Suprapubic skin (tissue), 4 donors: ENCODE measurements around the gene GALNT18. TPM values are rescaled to one million over a fixed set of nuclear protein-coding genes. Genes with fewer than 3 reads are reported as not detected.

Experiments
- DNase-seq, 2 donors: peaks; one replicate each; pipeline ENCODE4 v3.0.0-alpha.2; 2019; ENCODE audit warnings: low spot score in 2 of 2
- H3K27ac ChIP-seq: fragments of 200-600 bp; sonication (generic); one replicate; pipeline ENCODE4 v1.5.1; 2019
- H3K27me3 ChIP-seq: fragments of 200-600 bp; sonication (generic); one replicate; pipeline ENCODE4 v1.5.1; 2019
- H3K36me3 ChIP-seq: fragments of 200-600 bp; sonication (generic); one replicate; pipeline ENCODE4 v1.5.1; 2019
- H3K4me1 ChIP-seq: fragments of 200-600 bp; sonication (generic); one replicate; pipeline ENCODE4 v1.5.1; 2019
- H3K4me3 ChIP-seq: fragments of 200-600 bp; sonication (generic); one replicate; pipeline ENCODE4 v1.5.1; 2019; ENCODE audit warnings: mild to moderate bottlenecking
- H3K9me3 ChIP-seq: fragments of 200-600 bp; sonication (generic); one replicate; pipeline ENCODE4 v1.5.1; 2019
- EP300 ChIP-seq: sonication (generic); formaldehyde crosslinking; IDR thresholded peaks from one replicate; pipeline ENCODE4 v1.6.1; 2017; ENCODE audit warnings: antibody characterized with exemption
- POLR2A ChIP-seq, 2 donors: fragments of 450-650 bp; IDR thresholded peaks; one replicate each; pipeline ENCODE4 v1.6.1; 2017; ENCODE audit warnings: antibody characterized with exemption in 2 of 2, mild to moderate bottlenecking in 2 of 2, moderate library complexity in 2 of 2
- POLR2AphosphoS5 ChIP-seq, 3 donors: sonication (generic); formaldehyde crosslinking; IDR thresholded peaks; one replicate each; pipeline ENCODE4 v1.6.1; 2017; ENCODE audit warnings: antibody characterized with exemption in 3 of 3
- WGBS: methylation state at CpG from one replicate; pipeline ENCODE4 v1.1.5; 2018; 5-methylcytosine and 5-hydroxymethylcytosine counted together
- total RNA-seq, 4 donors: library from RNA; depleted of rRNA; stranded (reverse); fragments of >200 nt; gene quantifications; one replicate each; pipeline ENCODE4 v1.1.0, GENCODE V29; 2016
- TF ChIP-seq, protein P1 (sequence below), 2 donors: fragments of 200-600 bp in 1 of 2; fragments of 450-650 bp in 1 of 2; sonication (generic) in 1 of 2; IDR thresholded peaks; one replicate each; pipeline ENCODE4 v1.5.1; 2016 to 2019; ENCODE audit warnings: antibody characterized with exemption in 2 of 2, mild to moderate bottlenecking in 1 of 2, moderate library complexity in 1 of 2

Gene GALNT18
- total RNA-seq, 4 donors from 2014 or later, result 20.6 to 26.0 (median 23.1) TPM

DNA sequence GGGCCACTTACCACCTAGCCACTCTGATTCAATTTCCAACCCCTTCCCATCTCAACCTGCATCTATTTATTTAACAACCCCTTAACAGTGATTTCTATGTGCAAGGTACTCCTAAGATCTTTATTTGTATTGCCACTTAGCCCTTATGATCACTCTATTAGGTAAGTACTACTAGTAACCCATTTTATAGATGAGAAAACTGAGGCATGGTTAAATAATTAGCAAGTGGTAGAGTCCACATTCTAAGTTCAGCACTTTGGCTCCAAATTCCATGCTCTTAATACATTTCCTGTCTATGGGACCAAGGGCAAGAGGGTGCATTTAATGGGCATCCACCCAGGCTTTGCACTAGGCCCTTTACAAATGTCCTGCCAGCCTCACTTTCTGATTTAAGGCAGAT, 230.6 kb downstream of the GALNT18 start:
- H3K27me3 ChIP-seq, result no peaks in the 10 kb centered on the region
- H3K4me1 ChIP-seq, result peaks cover 10% of the 10 kb centered on the region
- H3K36me3 ChIP-seq, result no peaks in the 10 kb centered on the region
- TF ChIP-seq EP300 (no peak), POLR2AphosphoS5 (IDR thresholded peaks at IDR 0.05) (no peak), POLR2A (IDR thresholded peaks at IDR 0.05) (no peak)
- TF ChIP-seq, protein P1, sequence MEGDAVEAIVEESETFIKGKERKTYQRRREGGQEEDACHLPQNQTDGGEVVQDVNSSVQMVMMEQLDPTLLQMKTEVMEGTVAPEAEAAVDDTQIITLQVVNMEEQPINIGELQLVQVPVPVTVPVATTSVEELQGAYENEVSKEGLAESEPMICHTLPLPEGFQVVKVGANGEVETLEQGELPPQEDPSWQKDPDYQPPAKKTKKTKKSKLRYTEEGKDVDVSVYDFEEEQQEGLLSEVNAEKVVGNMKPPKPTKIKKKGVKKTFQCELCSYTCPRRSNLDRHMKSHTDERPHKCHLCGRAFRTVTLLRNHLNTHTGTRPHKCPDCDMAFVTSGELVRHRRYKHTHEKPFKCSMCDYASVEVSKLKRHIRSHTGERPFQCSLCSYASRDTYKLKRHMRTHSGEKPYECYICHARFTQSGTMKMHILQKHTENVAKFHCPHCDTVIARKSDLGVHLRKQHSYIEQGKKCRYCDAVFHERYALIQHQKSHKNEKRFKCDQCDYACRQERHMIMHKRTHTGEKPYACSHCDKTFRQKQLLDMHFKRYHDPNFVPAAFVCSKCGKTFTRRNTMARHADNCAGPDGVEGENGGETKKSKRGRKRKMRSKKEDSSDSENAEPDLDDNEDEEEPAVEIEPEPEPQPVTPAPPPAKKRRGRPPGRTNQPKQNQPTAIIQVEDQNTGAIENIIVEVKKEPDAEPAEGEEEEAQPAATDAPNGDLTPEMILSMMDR (IDR thresholded peaks at IDR 0.05), result no peak
- no peak overlapping the region for H3K4me3 ChIP-seq
- no peaks in the 10 kb centered on the region for H3K9me3 ChIP-seq
- H3K27ac ChIP-seq, result no peak overlapping the region
- DNase-seq, result no peak

DNA sequence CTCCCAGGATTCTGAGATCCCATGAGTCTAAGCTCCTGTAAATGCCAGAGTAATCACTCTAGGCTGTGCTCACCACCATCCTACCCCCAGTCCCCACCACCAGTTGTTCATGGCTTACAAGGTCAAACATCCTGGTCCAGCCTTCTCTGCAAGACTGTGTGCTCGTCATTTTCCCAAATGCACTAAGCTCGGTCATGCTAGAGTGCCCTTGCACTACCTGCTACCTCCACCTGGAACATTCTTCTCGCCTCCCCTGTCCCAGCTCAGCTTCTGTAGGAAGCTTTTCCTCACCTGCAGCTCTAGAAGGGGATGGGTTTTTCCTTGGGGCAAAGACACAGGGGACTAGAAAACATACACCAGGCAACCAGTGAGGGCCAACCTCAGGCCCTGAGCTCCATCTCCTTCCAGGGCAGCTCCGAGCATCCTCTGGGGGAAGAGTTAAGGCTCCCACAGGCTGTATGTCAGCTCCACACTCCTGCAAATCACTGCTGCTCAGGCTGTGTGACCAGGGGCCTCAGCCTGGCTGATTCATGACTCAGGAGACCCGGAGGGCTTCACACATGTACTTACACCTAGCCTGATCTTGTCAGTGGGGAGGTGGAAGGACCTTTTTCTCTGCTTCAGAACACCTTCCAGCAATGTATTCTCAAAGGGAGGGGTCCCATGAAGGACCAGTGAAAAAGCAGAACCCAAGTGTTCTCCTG, 231.6 kb downstream of the GALNT18 start:
- no peaks in the 10 kb centered on the region for H3K9me3 ChIP-seq
- no peak overlapping the region for H3K27ac ChIP-seq
- no peak overlapping the region for H3K4me3 ChIP-seq
- H3K36me3 ChIP-seq, result no peaks in the 10 kb centered on the region
- peak in 1 of 2 donors; percentile 54 for DNase-seq
- 98% methylated on average over 5 of the region's 5 CpGs for WGBS
- no peaks in the 10 kb centered on the region for H3K27me3 ChIP-seq
- peaks cover 10% of the 10 kb centered on the region for H3K4me1 ChIP-seq
- TF ChIP-seq POLR2A (IDR thresholded peaks at IDR 0.05) (no peak), EP300 (no peak), POLR2AphosphoS5 (IDR thresholded peaks at IDR 0.05) (no peak)
- TF ChIP-seq, protein P1 (IDR thresholded peaks at IDR 0.05), result no peak

DNA sequence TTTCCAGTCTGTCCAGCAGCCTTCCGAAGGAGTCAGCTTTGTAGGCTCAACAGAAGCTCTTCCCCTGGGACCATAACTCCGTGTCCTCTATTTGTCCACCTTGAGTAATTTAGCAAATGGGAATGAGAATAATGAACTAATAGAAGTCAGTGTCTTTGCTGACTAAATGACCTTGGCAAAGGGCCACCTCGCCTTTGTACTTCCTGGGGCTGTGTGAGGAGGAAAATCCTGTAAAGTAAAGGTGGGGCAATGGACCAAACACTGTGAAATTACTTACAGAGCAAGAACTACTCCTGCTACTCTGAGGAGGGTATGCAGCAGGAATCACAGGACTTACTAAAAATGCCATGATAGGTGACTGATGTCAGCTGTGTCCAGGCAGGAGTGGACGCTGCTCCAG, 232.6 kb downstream of the GALNT18 start:
- no peak overlapping the region for H3K27ac ChIP-seq
- 64% methylated on average over 4 of the region's 4 CpGs for whole genome bisulfite sequencing
- peaks cover 10% of the 10 kb centered on the region for H3K4me1 ChIP-seq
- H3K4me3 ChIP-seq, result no peak overlapping the region
- no peaks in the 10 kb centered on the region for H3K9me3 ChIP-seq
- no peaks in the 10 kb centered on the region for H3K36me3 ChIP-seq
- no peaks in the 10 kb centered on the region for H3K27me3 ChIP-seq
- TF ChIP-seq, protein P1 (IDR thresholded peaks at IDR 0.05), result no peak
- TF ChIP-seq POLR2AphosphoS5 (IDR thresholded peaks at IDR 0.05), result no peak
- no peak for TF ChIP-seq POLR2A (IDR thresholded peaks at IDR 0.05)
- peak in 1 of 2 donors; percentile 26 for DNase-seq

DNA sequence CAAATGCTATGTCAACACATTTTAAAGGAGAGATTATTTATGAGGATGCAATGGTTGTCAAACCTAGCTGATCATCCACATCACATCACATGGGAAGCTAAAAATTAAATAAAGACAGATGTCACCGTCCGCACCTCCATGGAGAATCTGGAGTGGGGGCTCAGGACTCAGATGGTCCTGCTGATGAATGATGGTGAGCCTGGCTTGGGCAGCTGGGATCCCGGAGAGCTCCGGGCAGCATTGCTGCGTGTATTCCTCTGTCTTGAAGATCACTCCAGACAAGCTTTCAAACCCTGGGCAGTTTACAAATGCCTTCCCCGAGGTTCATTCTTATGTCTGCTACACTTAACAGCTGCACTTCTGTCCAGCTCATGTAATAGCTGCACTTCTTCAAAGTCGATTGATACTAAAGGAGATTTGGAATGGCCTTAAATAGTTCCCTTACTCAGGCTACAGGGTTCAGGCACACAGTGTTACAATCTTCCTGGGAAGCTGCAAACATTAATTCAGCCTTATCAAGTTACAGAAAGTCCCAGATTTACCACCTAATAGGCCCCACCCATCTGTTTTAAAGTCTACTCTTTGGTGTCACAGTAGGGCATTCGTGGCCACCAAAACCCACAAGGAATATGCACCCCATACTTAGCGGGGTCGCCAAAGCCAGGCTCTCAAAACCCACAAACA, 234.0 kb downstream of the GALNT18 start:
- Histone ChIP-seq H3K36me3 (no peaks in the 10 kb centered on the region), H3K9me3 (no peaks in the 10 kb centered on the region), H3K27ac (no peak overlapping the region), H3K4me3 (no peak overlapping the region), H3K27me3 (no peaks in the 10 kb centered on the region), H3K4me1 (peaks cover 10% of the 10 kb centered on the region)
- no peak for TF ChIP-seq EP300
- TF ChIP-seq, protein P1 (IDR thresholded peaks at IDR 0.05), result no peak
- TF ChIP-seq POLR2AphosphoS5 (IDR thresholded peaks at IDR 0.05), result no peak
- no peak for TF ChIP-seq POLR2A (IDR thresholded peaks at IDR 0.05)
- DNase-seq, result peak in 1 of 2 donors; percentile 37
- 82% methylated on average over 10 of the region's 10 CpGs for WGBS

DNA sequence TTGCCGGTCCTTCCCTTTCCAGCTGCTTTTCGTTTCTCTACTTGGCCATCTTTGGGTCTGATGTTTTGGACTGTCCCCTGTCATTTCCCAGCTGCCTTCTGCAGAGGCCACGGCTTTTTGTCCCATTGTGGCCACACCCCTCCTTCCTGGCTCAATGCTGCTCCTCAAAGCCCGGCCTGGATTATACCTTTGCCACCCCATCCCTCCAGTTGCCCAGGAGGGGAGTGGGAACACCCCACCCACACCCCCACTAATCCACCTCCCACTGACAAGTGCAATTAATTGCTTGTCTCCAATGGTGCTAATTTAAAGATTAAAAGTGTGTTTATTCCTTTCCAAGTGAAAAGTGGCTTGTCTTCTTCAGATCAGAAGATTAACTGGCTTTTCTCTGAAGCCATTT, 234.6 kb downstream of the GALNT18 start:
- no peak for DNase-seq
- H3K9me3 ChIP-seq, result no peaks in the 10 kb centered on the region
- no peaks in the 10 kb centered on the region for H3K36me3 ChIP-seq
- H3K4me3 ChIP-seq, result no peak overlapping the region
- 65% methylated on average over 4 of the region's 4 CpGs for WGBS
- H3K27ac ChIP-seq, result no peak overlapping the region
- TF ChIP-seq, protein P1 (IDR thresholded peaks at IDR 0.05), result no peak
- no peak for TF ChIP-seq EP300
- no peak for TF ChIP-seq POLR2A (IDR thresholded peaks at IDR 0.05)
- no peak for TF ChIP-seq POLR2AphosphoS5 (IDR thresholded peaks at IDR 0.05)
- no peaks in the 10 kb centered on the region for H3K27me3 ChIP-seq
- H3K4me1 ChIP-seq, result peaks cover 9% of the 10 kb centered on the region
